Smooth muscle cell (in vitro differentiated cells): ENCODE data around the gene CHD2. TPM values are rescaled to one million over a fixed set of nuclear protein-coding genes. Genes with fewer than 3 reads are reported as not detected.

Experiments used
- DNase-seq: peaks from one replicate; lab custom pipeline; 2025; ENCODE audit not compliant: unreplicated experiment; lab: John Stamatoyannopoulos, UW
- H2AFZ ChIP-seq: fragments of 200-600 bp; sonication (generic); 2 replicates; pipeline ENCODE4 v1.6.0; 2016; ENCODE audit warnings: antibody characterized with exemption, low read depth, mild to moderate bottlenecking
- H3F3A ChIP-seq: fragments of 200-600 bp; sonication (generic); 2 replicates; pipeline ENCODE4 v1.6.0; 2017; ENCODE audit warnings: antibody characterized with exemption, low read depth
- H3K27ac ChIP-seq: fragments of 200-600 bp; sonication (generic); 2 replicates; pipeline ENCODE4 v1.5.1; 2016; ENCODE audit warnings: low read depth, mild to moderate bottlenecking
- H3K27me3 ChIP-seq: fragments of 200-600 bp; sonication (generic); 2 replicates; pipeline ENCODE4 v1.6.1; 2016; ENCODE audit warnings: low read depth, mild to moderate bottlenecking
- H3K36me3 ChIP-seq: fragments of 200-600 bp; sonication (generic); 2 replicates; pipeline ENCODE4 v1.5.1; 2016; ENCODE audit warnings: low read depth
- H3K4me1 ChIP-seq: fragments of 200-600 bp; sonication (generic); 2 replicates; pipeline ENCODE4 v1.5.1; 2016; ENCODE audit warnings: low read depth
- H3K4me2 ChIP-seq: fragments of 200-600 bp; sonication (generic); 2 replicates; pipeline ENCODE4 v1.6.0; 2016; ENCODE audit warnings: mild to moderate bottlenecking
- H3K4me3 ChIP-seq: fragments of 200-600 bp; sonication (generic); 2 replicates; pipeline ENCODE4 v1.5.1; 2016; ENCODE audit warnings: mild to moderate bottlenecking
- H3K79me2 ChIP-seq: fragments of 200-600 bp; sonication (generic); 2 replicates; pipeline ENCODE4 v1.6.0; 2016; ENCODE audit warnings: low read depth, mild to moderate bottlenecking
- H3K9ac ChIP-seq: fragments of 200-600 bp; sonication (generic); 2 replicates; pipeline ENCODE4 v1.6.0; 2016; ENCODE audit warnings: low read depth
- H3K9me3 ChIP-seq: fragments of 200-600 bp; sonication (generic); replicated peaks from 2 replicates; pipeline ENCODE4 v1.5.1; 2016; ENCODE audit warnings: low read depth
- H4K20me1 ChIP-seq: fragments of 200-600 bp; sonication (generic); 2 replicates; pipeline ENCODE4 v1.6.0; 2016; ENCODE audit warnings: low read depth
- CTCF ChIP-seq: fragments of 200-600 bp; sonication (generic); IDR thresholded peaks from 2 replicates; pipeline ENCODE4 v1.5.1; 2017; ENCODE audit warnings: borderline replicate concordance, mild to moderate bottlenecking, antibody characterized with exemption; ENCODE audit not compliant: insufficient read depth, poor library complexity, severe bottlenecking
- WGBS: methylation state at CpG from one replicate; pipeline ENCODE4 v1.1.7; 2016; ENCODE audit warnings: low lambda C conversion rate; 5-methylcytosine and 5-hydroxymethylcytosine counted together
- polyA plus RNA-seq: library from polyadenylated mRNA; unstranded; fragments of >200 nt; fragmentation: Nextera tagmentation; extraction: Ambion mirVana; gene quantifications from 2 replicates; pipeline ENCODE4 v1.2.1, GENCODE V29; 2016
- total RNA-seq: library from RNA; depleted of rRNA; stranded (reverse); fragments of >200 nt; gene quantifications from 2 replicates; pipeline ENCODE4 v1.2.3, GENCODE V29; 2014

Gene CHD2
- total and polyA plus RNA-seq, 2 experiments from 2014 or later: 64.4 to 99.2 TPM

GRCh38 chr15:92879949-92880725 is 20.0 kb upstream of the CHD2 start:
- Histone ChIP-seq H3K9me3 (no peaks in the 10 kb centered on the region), H3K27me3 (no peaks in the 10 kb centered on the region), H3K27ac (no peak overlapping the region), H3K9ac (no peak overlapping the region), H3K79me2 (peaks cover 23% of the 10 kb centered on the region), H3K4me1 (peaks cover 35% of the 10 kb centered on the region), H3K4me2 (no peak overlapping the region), H3K4me3 (no peak overlapping the region), H3K36me3 (no peaks in the 10 kb centered on the region), H4K20me1 (peaks cover 21% of the 10 kb centered on the region), H2AFZ (peak overlapping the region; percentile 53), H3F3A (no peaks in the 10 kb centered on the region)
- WGBS: 91% methylated on average over 7 of the region's 7 CpGs
- no peak for TF ChIP-seq CTCF
- no peak for DNase-seq

- Histone ChIP-seq H2AFZ (peak overlapping the region; percentile 53), H3K27ac (peak overlapping the region; percentile 86), H3K4me1 (peaks cover 41% of the 10 kb centered on the region), H3K4me2 (no peak overlapping the region), H3K9ac (no peak overlapping the region), H3K79me2 (peaks cover 29% of the 10 kb centered on the region), H3K27me3 (no peaks in the 10 kb centered on the region), H3K36me3 (no peaks in the 10 kb centered on the region), H4K20me1 (peaks cover 28% of the 10 kb centered on the region), H3K9me3 (no peaks in the 10 kb centered on the region), H3K4me3 (no peak overlapping the region), H3F3A (no peaks in the 10 kb centered on the region)
- no peak for TF ChIP-seq CTCF
- DNase-seq: no peak
- WGBS: 49% methylated on average over 2 of the region's 2 CpGs
Observed at GRCh38 chr15:92880796-92881195, 19.3 kb upstream of the CHD2 start.

GRCh38 chr15:92881211-92881754 is 18.8 kb upstream of the CHD2 start:
- WGBS: 58% methylated on average over 7 of the region's 7 CpGs
- no peak for DNase-seq
- peaks cover 46% of the 10 kb centered on the region for H3K4me1 ChIP-seq
- H3K27ac ChIP-seq: peak overlapping the region; percentile 86
- no peak for TF ChIP-seq CTCF
- H3K9me3 ChIP-seq: no peaks in the 10 kb centered on the region
- H2AFZ ChIP-seq: peak overlapping the region; percentile 53
- peak overlapping the region; percentile 61 for H3K9ac ChIP-seq
- H3K4me3 ChIP-seq: peak overlapping the region; percentile 39
- peaks cover 34% of the 10 kb centered on the region for H3K79me2 ChIP-seq
- peaks cover 33% of the 10 kb centered on the region for H4K20me1 ChIP-seq
- H3F3A ChIP-seq: no peaks in the 10 kb centered on the region
- H3K27me3 ChIP-seq: no peaks in the 10 kb centered on the region
- peak overlapping the region; percentile 82 for H3K4me2 ChIP-seq
- H3K36me3 ChIP-seq: no peaks in the 10 kb centered on the region
